Amniotic stem cell (primary cell): ENCODE results near the gene CLIP4.
A peak's percentile ranks its signal among the peaks of the same experiment; 100 is the strongest.

Experiments used
- DNase-seq: peaks from one replicate; lab custom pipeline; 2025; lab: John Stamatoyannopoulos, UW

CLIP4 gene

DNA sequence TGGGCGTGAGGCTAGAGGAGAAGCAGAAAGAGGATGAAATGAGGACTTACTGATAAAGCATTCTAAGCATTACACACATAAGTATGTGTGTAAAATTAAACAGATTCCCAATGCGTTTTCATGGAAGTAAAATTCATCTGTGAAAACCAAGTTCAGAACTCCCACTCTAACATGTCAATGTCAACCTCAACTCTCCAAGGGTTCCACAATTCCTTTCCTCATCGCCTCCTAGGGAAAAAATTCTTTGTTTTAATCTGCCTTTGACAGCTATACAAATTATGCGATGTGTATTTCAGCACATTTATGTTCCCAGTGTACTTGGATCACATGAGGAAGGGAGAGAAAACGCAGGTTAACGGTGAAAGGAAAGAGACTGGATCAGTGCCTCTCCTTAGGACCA is 76.6 kb downstream of the CLIP4 start:
- DNase-seq: no peak

DNA sequence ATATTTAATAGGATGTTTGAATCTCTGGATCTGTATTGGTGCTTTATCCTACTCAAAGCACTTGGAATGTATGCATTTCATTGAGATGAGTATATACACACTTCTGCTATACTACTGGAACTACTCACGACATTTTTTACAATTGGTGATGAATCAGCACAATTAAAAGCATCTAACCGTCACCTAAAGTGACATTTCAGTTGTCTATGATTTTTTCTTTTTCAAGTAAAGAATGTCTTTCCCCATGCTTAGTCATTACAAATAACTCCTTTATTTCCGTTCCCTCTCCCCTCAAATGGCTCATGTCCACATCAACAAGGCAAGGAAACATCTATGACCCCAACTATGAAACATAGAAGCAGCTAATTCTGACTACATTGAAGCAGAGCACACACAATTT is 77.3 kb downstream of the CLIP4 start:
- no peak for DNase-seq

DNA sequence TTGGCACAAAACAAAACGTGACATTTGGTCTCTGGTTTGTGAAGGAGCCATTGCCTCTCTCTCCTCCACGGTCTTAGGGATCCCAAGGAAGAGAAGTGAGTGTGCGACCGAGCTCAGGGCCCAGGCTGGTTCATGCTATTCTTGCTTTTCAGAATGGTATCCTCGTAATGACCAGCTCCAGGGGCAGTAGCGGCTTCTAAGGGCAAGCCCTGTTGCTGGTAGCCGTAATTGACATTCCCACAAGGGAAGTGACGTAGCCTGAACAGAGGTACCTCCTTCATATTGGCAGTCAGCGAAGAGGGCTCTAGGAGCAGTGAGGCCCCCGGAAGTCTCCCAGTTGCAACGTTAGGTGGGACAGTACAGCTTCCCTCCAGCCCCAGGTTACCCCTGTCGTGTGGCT is 77.9 kb downstream of the CLIP4 start:
- DNase-seq: no peak

DNA sequence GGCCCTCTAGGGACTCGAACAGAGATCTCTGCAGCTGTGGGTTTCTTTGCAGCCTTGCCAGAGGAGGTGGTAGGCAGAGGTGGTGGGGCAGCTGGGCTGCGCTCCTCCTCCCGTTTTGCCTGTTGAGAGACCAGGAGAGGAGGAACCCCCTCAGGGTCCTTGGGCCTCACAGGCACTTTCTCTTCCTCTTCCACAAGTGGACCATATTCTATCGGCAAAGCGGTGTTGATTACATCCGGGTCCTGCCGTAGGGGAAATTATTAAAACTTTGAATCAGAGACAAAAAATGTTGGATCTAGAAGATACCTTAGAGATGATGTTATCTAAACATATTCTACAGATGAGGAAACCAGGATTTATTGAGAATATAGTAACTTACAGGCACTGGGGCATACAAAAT is 78.5 kb downstream of the CLIP4 start:
- DNase-seq: no peak

DNA sequence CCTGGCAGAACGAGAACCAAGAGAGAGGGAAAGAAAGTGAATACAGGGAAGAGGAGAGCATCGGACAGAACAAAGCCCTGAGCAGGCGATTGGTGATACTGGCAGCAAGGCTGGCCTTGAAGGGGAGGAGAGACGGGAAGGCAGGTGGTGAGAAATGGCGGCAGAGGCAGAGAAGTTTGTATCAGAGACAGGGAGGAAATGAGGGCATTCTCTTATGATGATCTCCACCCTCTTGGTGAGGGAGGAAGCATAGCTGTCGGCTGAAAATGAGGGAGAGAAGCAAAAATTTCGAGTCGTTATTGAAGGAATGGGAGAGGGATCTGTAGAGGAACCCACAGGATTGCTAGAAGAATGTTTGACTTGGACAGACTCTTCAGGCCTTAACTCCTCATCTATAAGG is 80.6 kb downstream of the CLIP4 start:
- no peak for DNase-seq

GRCh38 chr2:29196792-29197788 is 81.9 kb downstream of the CLIP4 start:
- DNase-seq: peak; percentile 18

DNA sequence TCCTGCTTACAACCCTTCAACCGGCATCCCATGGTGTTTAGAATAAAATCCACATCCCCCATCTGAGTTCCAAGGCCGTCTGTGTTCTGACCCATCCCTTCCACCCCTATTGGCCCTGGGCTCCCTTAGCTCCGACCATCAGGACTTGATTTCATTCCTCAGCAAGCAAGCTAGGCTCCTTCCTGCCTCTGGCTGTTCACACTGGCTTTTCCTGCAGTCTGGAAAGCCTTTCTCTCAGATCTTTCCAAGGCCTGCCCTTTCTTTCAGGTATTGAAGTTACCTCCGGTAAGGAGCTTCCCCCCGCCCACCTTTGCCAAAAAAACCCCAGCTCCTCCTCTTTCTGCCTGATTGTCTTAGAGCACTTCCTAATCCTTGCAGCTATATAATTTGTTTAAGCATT is 86.8 kb downstream of the CLIP4 start:
- no peak for DNase-seq

DNA sequence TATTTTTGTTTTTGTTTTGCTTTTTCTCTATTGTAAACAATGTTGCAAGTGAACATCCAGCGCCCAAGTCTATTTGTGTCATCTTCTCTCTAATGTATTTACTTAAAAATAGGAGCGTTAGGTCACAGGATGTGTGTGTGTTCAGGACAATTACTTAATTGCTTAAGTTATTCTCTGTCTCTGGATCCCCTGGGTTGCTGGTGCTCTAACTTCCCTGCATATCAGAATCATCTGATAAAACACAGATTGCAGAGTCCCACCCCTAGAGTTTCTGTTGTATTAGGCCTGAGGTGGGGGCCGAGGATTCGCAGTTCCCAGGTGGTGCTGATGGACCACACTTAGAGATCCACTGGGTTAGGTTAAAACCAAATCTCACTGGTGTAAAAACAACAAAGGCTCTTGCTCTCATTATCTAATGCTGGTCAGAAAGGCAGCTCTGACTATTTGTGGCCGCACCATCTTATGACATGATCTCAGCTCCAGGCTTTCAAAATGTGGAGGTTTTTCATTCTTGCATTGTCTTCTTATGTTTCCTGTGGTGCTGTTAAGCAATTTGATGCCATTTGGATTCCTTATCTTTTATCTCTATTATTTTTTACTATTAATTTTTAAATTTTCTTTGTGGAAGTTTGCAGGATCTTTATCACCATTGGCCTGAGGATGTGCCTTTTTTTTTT is 87.7 kb downstream of the CLIP4 start:
- no peak for DNase-seq

GRCh38 chr2:29206941-29207340 is 91.7 kb downstream of the CLIP4 start:
- DNase-seq: no peak

DNA sequence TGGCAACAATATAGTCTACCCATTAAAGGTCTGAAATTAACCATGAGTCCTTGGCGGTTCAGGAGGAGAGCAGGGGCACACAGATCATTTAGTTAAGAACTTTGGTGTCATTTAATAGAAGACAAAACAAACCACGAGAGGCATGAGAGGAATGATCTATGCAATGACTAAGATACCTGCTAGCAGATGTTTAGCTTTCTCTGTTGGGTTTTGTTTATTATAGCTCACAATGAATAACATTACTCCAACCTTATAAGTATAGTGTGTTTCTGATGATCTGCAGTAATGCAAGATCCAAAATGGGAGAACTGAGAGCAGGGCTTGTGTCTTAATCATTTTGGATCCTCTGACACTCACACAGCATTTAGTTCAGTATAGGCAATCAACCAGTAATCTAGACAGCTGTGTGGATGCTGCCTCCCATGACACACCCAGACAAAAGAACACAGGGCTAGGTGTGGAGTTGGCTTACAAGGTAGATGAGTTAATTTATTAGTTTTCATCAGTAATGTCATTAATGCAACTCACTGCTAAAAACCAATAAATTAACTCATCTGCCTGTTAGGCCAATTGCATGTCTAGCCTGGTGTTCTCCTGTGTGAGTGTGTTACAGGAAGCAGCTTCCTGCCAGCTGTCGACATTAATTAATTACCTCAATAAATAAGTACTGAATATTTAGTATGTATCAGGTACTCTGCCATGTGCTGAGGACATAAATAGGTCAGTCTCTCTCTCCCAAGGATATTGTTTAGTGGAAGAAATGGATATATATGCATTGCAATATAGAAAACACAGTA is 92.3 kb downstream of the CLIP4 start:
- DNase-seq: no peak

DNA sequence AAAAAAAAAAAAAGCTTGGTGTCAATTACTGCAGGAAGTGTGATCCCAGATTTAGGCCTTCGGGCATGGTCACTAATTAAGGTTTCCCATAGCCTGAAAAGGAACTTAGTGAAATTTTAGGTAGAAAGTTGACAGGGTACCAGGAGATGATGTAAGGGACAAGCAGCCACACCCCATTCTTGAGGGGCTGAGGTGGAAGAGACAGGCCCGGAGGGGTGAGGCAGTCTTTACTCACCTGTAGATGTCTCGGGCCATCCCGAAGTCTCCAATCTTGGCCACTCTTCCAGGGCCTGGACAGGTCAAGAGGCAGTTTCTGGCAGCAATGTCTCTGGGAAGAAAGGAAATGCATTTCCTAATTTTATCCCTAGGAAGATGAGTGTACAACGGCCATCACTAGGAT is 94.3 kb downstream of the CLIP4 start:
- DNase-seq: no peak

DNA sequence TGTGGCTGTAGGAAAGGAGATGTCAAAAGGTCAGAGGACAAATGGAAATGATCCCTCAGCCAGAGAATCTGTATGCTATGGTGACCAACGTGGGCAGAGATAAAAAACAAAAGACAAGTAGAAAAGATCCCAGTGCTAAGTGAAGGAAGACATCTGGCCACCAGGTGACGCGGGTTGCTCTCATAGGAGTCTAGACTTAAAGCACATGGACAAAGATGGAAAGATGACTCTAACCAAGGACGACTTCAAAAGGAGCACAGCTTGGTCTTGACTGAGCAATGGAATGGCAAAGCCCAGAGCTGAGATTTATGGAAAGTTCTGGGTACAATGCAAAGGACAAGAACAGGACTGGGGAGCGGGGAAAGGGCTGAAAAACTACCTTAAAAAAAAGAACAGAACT is 96.8 kb downstream of the CLIP4 start:
- no peak for DNase-seq

GRCh38 chr2:29213888-29214291 is 98.7 kb downstream of the CLIP4 start:
- DNase-seq: no peak

GRCh38 chr2:29215073-29215472 is 99.9 kb downstream of the CLIP4 start:
- DNase-seq: no peak

- DNase-seq: no peak
These were observed 100.8 kb downstream of the CLIP4 start for GRCh38 chr2:29215739-29216608.

GRCh38 chr2:29216609-29216909 is 101.3 kb downstream of the CLIP4 start:
- no peak for DNase-seq

DNA sequence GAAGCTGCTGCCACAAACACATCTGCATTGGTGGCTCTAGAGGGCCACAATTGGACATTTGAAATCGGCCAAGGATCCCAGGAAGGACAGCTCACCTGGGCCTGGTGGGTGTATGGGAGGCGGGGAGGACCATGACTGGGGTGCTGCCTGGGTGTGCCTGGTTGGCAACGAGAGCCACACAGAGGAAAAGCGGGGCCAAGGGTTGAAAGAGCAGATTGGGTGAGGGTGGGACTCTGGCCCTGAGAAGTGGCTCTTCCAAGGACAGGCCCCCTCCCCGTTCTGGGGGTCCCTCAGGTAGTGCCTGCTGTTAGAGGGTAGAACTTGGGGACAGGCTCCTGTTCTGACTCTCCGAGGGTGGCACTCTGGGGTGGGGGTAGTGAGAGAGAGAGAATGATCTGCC is 102.9 kb downstream of the CLIP4 start:
- no peak for DNase-seq

DNA sequence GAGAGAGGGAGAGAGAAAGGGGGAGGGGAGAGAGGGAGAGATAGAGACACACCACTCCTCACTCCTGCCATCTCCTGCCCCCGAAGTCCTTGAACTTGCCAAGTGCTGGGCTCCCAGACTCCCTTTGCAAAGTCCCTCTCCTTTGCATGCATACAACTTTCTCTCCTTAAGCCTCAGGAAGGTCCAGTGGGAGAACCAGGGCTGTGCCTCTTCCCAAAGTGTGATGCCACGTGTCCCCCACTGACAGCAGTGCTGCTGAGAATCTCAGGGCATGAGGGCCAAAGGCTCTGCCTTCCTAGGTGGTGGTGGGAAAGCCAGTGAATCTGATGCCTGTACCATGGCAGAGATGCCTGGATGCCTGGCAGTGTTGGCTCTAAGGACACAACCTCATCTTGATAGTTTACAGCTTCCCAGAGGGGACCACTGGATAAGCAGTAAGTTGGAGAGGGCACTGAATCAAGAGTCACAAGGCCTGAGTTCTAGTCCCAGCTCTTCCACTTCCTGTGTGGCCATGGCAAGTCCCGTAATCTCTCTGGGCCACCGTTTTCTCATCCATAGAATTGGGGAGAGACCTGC is 103.4 kb downstream of the CLIP4 start:
- DNase-seq: no peak

DNA sequence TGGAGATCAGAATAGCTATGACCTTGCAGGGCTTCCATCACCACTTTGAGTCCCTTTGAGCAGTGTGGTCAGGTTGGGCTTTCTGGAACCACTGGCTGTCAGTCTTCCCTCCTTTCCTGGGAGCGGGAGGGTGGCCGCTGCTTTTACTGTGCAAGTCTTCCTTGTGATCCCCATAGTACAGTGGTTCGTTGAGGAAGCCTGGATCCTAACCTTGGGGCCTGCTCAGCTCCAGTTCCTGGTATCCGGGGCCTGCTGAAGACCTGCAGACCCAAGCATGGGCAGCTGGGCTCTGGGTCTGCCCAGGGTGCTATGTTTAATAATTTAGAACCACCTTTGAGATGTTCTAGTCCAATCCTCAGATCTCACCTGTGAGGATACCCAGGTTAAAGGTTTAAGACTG is 104.2 kb downstream of the CLIP4 start:
- no peak for DNase-seq

DNA sequence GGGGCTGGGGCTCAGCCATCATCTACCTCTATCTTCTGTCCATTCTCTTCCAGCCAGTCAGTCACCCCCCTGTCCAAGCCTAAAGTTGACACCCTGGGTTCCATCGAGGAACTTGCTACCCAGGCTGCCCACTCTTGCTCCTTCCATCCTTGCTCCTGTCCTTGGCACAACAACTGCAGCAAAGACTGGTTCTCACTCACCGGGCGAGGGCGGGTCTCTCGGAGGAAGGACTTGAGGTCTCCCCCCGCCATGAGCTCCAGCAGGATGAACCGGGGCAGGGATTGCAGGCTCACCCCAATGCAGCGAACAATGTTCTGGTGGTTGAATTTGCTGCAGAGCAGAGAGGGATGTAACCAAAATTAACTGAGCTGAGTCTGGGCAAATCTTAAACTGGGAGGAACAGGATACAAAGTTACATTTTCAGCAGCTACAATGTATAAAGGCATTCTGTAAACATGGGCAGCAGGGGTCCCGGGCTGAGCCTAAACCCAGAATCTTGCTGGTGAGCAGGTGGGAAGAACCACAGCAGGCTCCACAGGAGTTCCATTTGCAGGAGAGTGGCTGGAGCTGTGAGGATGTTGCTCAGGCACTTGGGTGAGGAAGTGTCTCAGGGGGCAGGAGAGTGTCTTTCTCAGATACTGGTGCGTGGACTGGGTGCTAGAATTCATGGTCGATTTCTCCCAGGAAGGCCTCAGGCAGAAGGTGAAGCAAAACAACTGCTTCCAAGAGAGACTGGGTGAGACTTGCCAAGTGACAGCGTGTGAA is 105.5 kb downstream of the CLIP4 start:
- DNase-seq: no peak
